H1 (cell line): ENCODE data around the gene RCBTB1. TPM values are rescaled to one million over a fixed set of nuclear protein-coding genes. Genes with fewer than 3 reads are reported as not detected.

Experiments used
- CTCF ChIA-PET: fragments of 300-600 bp; sonication (Branson Sonifier 250); formaldehyde crosslinking; loops from one replicate; lab custom pipeline; 2021; ENCODE audit not compliant: partially characterized antibody; lab: Charles Lee
- POLR2A ChIA-PET: fragments of 300-600 bp; sonication (Branson Sonifier 250); formaldehyde crosslinking; loops from one replicate; lab custom pipeline; 2021; ENCODE audit warnings: inconsistent platforms; ENCODE audit not compliant: partially characterized antibody; lab: Charles Lee
- DNase-seq, 2 experiments: peaks; one replicate each; pipeline versions ENCODE4 v3.0.0 to v3.0.0-alpha.2; 2010 to 2022; ENCODE audit warnings: low spot score in 2 of 2, low read depth in 1 of 2, mixed read lengths in 1 of 2
- FAIRE-seq: peaks from 2 replicates; lab custom pipeline; 2011; peaks lifted over from hg19 to GRCh38; lab: Jason Lieb, UNC
- H2AFZ ChIP-seq: 2 replicates; pipeline ENCODE4 v1.8.1; 2012; ENCODE audit warnings: low read length, inconsistent platforms
- H2AK5ac ChIP-seq: 2 replicates; pipeline ENCODE4 v1.6.1; 2013; ENCODE audit warnings: low read depth, low read length
- H2BK120ac ChIP-seq: replicated peaks from 2 replicates; pipeline ENCODE3; 2013; ENCODE audit warnings: low read depth, low read length, inconsistent platforms
- H2BK12ac ChIP-seq: 2 replicates; pipeline ENCODE4 v1.6.1; 2013; ENCODE audit warnings: low read depth, low read length
- H2BK15ac ChIP-seq: 2 replicates; pipeline ENCODE4 v1.6.1; 2013; ENCODE audit warnings: low read length
- H2BK20ac ChIP-seq: 2 replicates; pipeline ENCODE4 v1.6.1; 2013; ENCODE audit warnings: low read length
- H2BK5ac ChIP-seq: 2 replicates; pipeline ENCODE4 v1.6.1; 2013; ENCODE audit warnings: low read depth, low read length
- H3K14ac ChIP-seq: 2 replicates; pipeline ENCODE4 v1.6.1; 2013; ENCODE audit warnings: inconsistent platforms; ENCODE audit not compliant: insufficient read length
- H3K18ac ChIP-seq: 2 replicates; pipeline ENCODE4 v1.6.1; 2013; ENCODE audit warnings: low read length; ENCODE audit errors: extremely low read depth
- H3K23ac ChIP-seq: 2 replicates; pipeline ENCODE4 v1.6.1; 2013; ENCODE audit warnings: inconsistent platforms; ENCODE audit not compliant: insufficient read length
- H3K23me2 ChIP-seq: 2 replicates; pipeline ENCODE4 v1.6.1; 2013; ENCODE audit warnings: low read depth, low read length
- H3K27ac ChIP-seq: 2 replicates; pipeline ENCODE4 v1.6.1; 2011; ENCODE audit warnings: low read depth, low read length, inconsistent platforms
- H3K27me3 ChIP-seq, 4 experiments: replicated peaks in 1 of 4; 1 replicate in 1 of 4; 2 replicates in 3 of 4; pipeline versions ENCODE4 v1.6.1 to v1.8.1; 2011 to 2013; ENCODE audit warnings: low read length in 3 of 4, mild to moderate bottlenecking in 3 of 4, inconsistent platforms in 2 of 4, mixed read lengths in 2 of 4, moderate library complexity in 1 of 4; ENCODE audit not compliant: control insufficient read depth in 3 of 4, insufficient read depth in 3 of 4; ENCODE audit errors: extremely low read depth in 1 of 4
- H3K36me3 ChIP-seq, 4 experiments: 2 replicates each; pipeline versions ENCODE4 v1.6.1 to v1.8.1; 2011 to 2013; ENCODE audit warnings: mild to moderate bottlenecking in 4 of 4, low read length in 3 of 4, moderate library complexity in 2 of 4, control low read depth in 1 of 4, inconsistent platforms in 1 of 4; ENCODE audit not compliant: insufficient read depth in 4 of 4, control insufficient read depth in 2 of 4
- H3K4ac ChIP-seq: replicated peaks from 2 replicates; pipeline ENCODE3; 2013; ENCODE audit warnings: low read length, low read depth, mixed read lengths, inconsistent platforms; ENCODE audit not compliant: insufficient read length
- H3K4me1 ChIP-seq, 4 experiments: replicated peaks in 1 of 4; 1 replicate in 1 of 4; 2 replicates in 3 of 4; pipeline versions ENCODE4 v1.6.1 to v1.8.1; 2011 to 2013; ENCODE audit warnings: low read length in 3 of 4, inconsistent platforms in 2 of 4, mixed read lengths in 1 of 4; ENCODE audit not compliant: insufficient read depth in 4 of 4, control insufficient read depth in 3 of 4
- H3K4me2 ChIP-seq, 2 experiments: 2 replicates each; pipeline versions ENCODE4 v1.6.1 to v1.8.1; 2011 to 2013; ENCODE audit warnings: low read depth in 2 of 2, low read length in 2 of 2, control low read depth in 1 of 2, inconsistent platforms in 1 of 2, mild to moderate bottlenecking in 1 of 2; ENCODE audit not compliant: insufficient read depth in 1 of 2
- H3K4me3 ChIP-seq, 4 experiments: fragments of 200-600, 300-600 bp in 1 of 4; sonication (generic), shearing (Covaris generic), sonication (Bioruptor Twin) in 1 of 4; 2 replicates each; pipeline versions ENCODE4 v1.5.1 to v1.8.1; 2011 to 2016; ENCODE audit warnings: low read length in 4 of 4, low read depth in 3 of 4, control low read depth in 2 of 4, inconsistent platforms in 2 of 4, mild to moderate bottlenecking in 2 of 4, mixed read lengths in 1 of 4, moderate library complexity in 1 of 4; ENCODE audit not compliant: insufficient read depth in 2 of 4; ENCODE audit errors: extremely low read depth in 1 of 4
- H3K56ac ChIP-seq: replicated peaks from 2 replicates; pipeline ENCODE3; 2013; ENCODE audit warnings: low read depth, mild to moderate bottlenecking, mixed read lengths, low read length, inconsistent platforms; ENCODE audit not compliant: insufficient read length
- H3K79me1 ChIP-seq: 2 replicates; pipeline ENCODE4 v1.6.1; 2013; ENCODE audit warnings: low read depth, low read length, control low read depth
- H3K79me2 ChIP-seq, 2 experiments: 2 replicates each; pipeline versions ENCODE4 v1.6.1 to v1.8.1; 2012 to 2013; ENCODE audit warnings: low read length in 2 of 2, mild to moderate bottlenecking in 2 of 2, inconsistent platforms in 1 of 2; ENCODE audit not compliant: insufficient read depth in 2 of 2, control insufficient read depth in 1 of 2
- H3K9ac ChIP-seq, 4 experiments: replicated peaks in 1 of 4; 1 replicate in 1 of 4; 2 replicates in 3 of 4; pipeline versions ENCODE4 v1.6.1 to v1.8.1; 2011 to 2013; ENCODE audit warnings: low read depth in 3 of 4, low read length in 3 of 4, control low read depth in 2 of 4, mild to moderate bottlenecking in 2 of 4, moderate library complexity in 2 of 4, inconsistent platforms in 1 of 4; ENCODE audit errors: extremely low read depth in 1 of 4
- H3K9me3 ChIP-seq, 2 experiments: 2 replicates each; pipeline versions ENCODE4 v1.6.1 to v1.8.1; 2012 to 2013; ENCODE audit warnings: mild to moderate bottlenecking in 2 of 2, moderate library complexity in 2 of 2, control low read depth in 1 of 2, inconsistent platforms in 1 of 2, low read depth in 1 of 2, low read length in 1 of 2, mixed read lengths in 1 of 2; ENCODE audit not compliant: insufficient read depth in 2 of 2
- H4K20me1 ChIP-seq, 2 experiments: replicated peaks in 1 of 2; 2 replicates each; pipeline versions ENCODE3 to v1.8.1; 2011 to 2013; ENCODE audit warnings: inconsistent platforms in 2 of 2, low read length in 2 of 2, mild to moderate bottlenecking in 1 of 2; ENCODE audit not compliant: insufficient read depth in 2 of 2, control insufficient read depth in 1 of 2
- H4K5ac ChIP-seq: 2 replicates; pipeline ENCODE4 v1.6.1; 2013; ENCODE audit warnings: low read length, low read depth, mixed read lengths, inconsistent platforms; ENCODE audit not compliant: insufficient read length
- H4K8ac ChIP-seq: 2 replicates; pipeline ENCODE4 v1.8.0; 2013; ENCODE audit warnings: mild to moderate bottlenecking, moderate library complexity, low read length, inconsistent platforms; ENCODE audit not compliant: insufficient read depth; ENCODE audit errors: extremely low read depth
- H4K91ac ChIP-seq: replicated peaks from 2 replicates; pipeline ENCODE3; 2013; ENCODE audit warnings: low read length, mixed read lengths, inconsistent platforms; ENCODE audit not compliant: insufficient read length
- CHD2 ChIP-seq: IDR thresholded peaks from 2 replicates; pipeline ENCODE4 v1.6.1; 2012; ENCODE audit warnings: low read length, improper control_type of control experiment
- GABPA ChIP-seq: IDR thresholded peaks from 2 replicates; pipeline ENCODE4 v1.6.1; 2011; ENCODE audit warnings: mild to moderate bottlenecking, low read length, moderate library complexity, borderline replicate concordance; ENCODE audit not compliant: insufficient read depth
- RNF2 ChIP-seq: fragments of 200-900, 300-1000 bp; sonication (generic); IDR thresholded peaks from 2 replicates; pipeline ENCODE4 v1.7.1; 2016; ENCODE audit warnings: borderline replicate concordance, low read depth, mild to moderate bottlenecking, antibody characterized with exemption, low read length; ENCODE audit not compliant: poor library complexity, severe bottlenecking; ENCODE audit errors: missing control alignments
- SIN3A ChIP-seq, 2 experiments: IDR thresholded peaks in 1 of 2; conservative IDR thresholded peaks in 1 of 2; 2 replicates each; pipeline ENCODE4 v1.6.1; 2011 to 2012; ENCODE audit warnings: low read length in 2 of 2, improper control_type of control experiment in 1 of 2, low read depth in 1 of 2, mild to moderate bottlenecking in 1 of 2
- SP4 ChIP-seq: IDR thresholded peaks from 2 replicates; pipeline ENCODE4 v1.6.1; 2012; ENCODE audit warnings: low read length, inconsistent platforms
- WGBS, 2 experiments: shearing (Covaris generic) in 1 of 2; methylation state at CpG; one replicate each; pipeline versions ENCODE4 v1.1.6 to v1.1.7; 2013 to 2015; ENCODE audit warnings: low lambda C conversion rate in 2 of 2, mixed read lengths in 2 of 2, inconsistent platforms in 1 of 2, low coverage in 1 of 2, missing lambda C conversion rate in 1 of 2; ENCODE audit not compliant: insufficient replicate concordance in 2 of 2, insufficient coverage in 1 of 2, insufficient read length in 1 of 2; ENCODE audit errors: extremely low coverage in 1 of 2, missing lambda C conversion rate in 1 of 2; 5-methylcytosine and 5-hydroxymethylcytosine counted together
- polyA plus RNA-seq, 7 experiments: library from polyadenylated mRNA; depleted of rRNA in 3 of 7; stranded (reverse) in 5 of 7; unstranded in 2 of 7; fragments of >200 nt in 5 of 7; fragments of 200-250 nt in 2 of 7; gene quantifications; 1 replicate in 5 of 7; 2 replicates in 1 of 7; 4 replicates in 1 of 7; pipeline versions ENCODE4 v1.2.1 to v1.2.3, GENCODE V29; 2011 to 2013; ENCODE audit warnings: missing spikeins in 2 of 7, mixed read lengths in 2 of 7
- total RNA-seq: library from RNA; stranded (reverse); fragmentation: NEBNext Ultra II Directional; extraction: Animal tissue kit (Norgen Biotek cat#: 25700); gene quantifications from 2 replicates; pipeline ENCODE4 v1.2.1, GENCODE V29; 2021

The RCBTB1 gene
- total and polyA plus RNA-seq, 2 of the 8 experiments (the other 6 are each of a cell fraction or from before 2014, with no cell fraction given): 13.7 to 29.8 TPM

GRCh38 chr13:49586717-49587116, 1.4 kb upstream of the RCBTB1 start:
- Histone ChIP-seq H3K14ac (no peak overlapping the region), H3K23ac (no peak overlapping the region), H2BK20ac (no peak overlapping the region), H3K36me3 (no peaks in the 10 kb centered on the region; a peak in 1 of 8 replicates), H2BK12ac (no peak overlapping the region), H2BK15ac (no peak overlapping the region), H3K9me3 (no peaks in the 10 kb centered on the region), H4K91ac (no peak overlapping the region), H3K79me1 (peaks cover under 1% of the 10 kb centered on the region; the same call in 1 of the 2 replicates), H3K27ac (no peak overlapping the region), H3K56ac (no peak overlapping the region), H3K4ac (no peak overlapping the region), H2AFZ (no peak overlapping the region), H3K23me2 (peaks cover 11% of the 10 kb centered on the region), H3K27me3 (no peaks in the 10 kb centered on the region), H2AK5ac (no peak overlapping the region), H2BK5ac (no peak overlapping the region), H4K8ac (no peak overlapping the region), H3K4me2 (peak overlapping the region in 1 of 2 experiments; percentile 71; a peak in 1 of 4 replicates), H3K18ac (no peak overlapping the region), H4K5ac (no peak overlapping the region), H3K4me3 (peak overlapping the region in 1 of 4 experiments; percentile 92; a peak in 1 of 8 replicates)
- no peak for DNase-seq
- no peak for FAIRE-seq
- TF ChIP-seq SP4: no peak
- TF ChIP-seq SIN3A (conservative IDR thresholded peaks at IDR 0.05 in 1 of 2, IDR thresholded peaks at IDR 0.05 in 1 of 2; ENCODE audit: low read depth in 1 of 2, low read length in 2 of 2): no peak
- TF ChIP-seq RNF2: no peak
- TF ChIP-seq GABPA: no peak
- TF ChIP-seq CHD2: no peak
- TF ChIP-seq, all 59 proteins: peak for 0
- POLR2A ChIA-PET: interaction anchor here (0.7 to 2.1 kb wide), 4 partner anchors 11 to 206 kb away, joined by 3 to 9 read pairs (median 5); partner anchors contain the start of gene PHF11
- 84% methylated on average over 3 of the region's 3 CpGs; no CpG with 5 or more reads in 1 of the 2 experiments for WGBS, 2 experiments
- Histone ChIP-seq H3K4me1 (no peaks in the 10 kb centered on the region; a peak in 2 of 7 replicates), H4K20me1 (no peaks in the 10 kb centered on the region), H3K79me2 (peaks cover 0 to 15% of the 10 kb centered on the region in 2 experiments; a peak in 2 of 4 replicates), H2BK120ac (no peak overlapping the region), H3K9ac (no peak overlapping the region)
- CTCF ChIA-PET: interaction anchor here (0.5 to 2.2 kb wide), 4 partner anchors 17 to 580 kb away, joined by 3 to 6 read pairs (median 3); no protein-coding TSS in a partner anchor
